Endothelial cell of umbilical vein (primary cell): ENCODE data around the gene TARDBP. TPM values are rescaled to one million over a fixed set of nuclear protein-coding genes. Genes with fewer than 3 reads are reported as not detected.

Experiments
- BruUV-seq: library from RNA; stranded (reverse); fragments of 400-500 nt; replicated peaks from 2 replicates; lab custom pipeline; 2021; lab: Mats Ljungman, UMichigan
- CTCF ChIA-PET: fragments of 300-600, 350-600 bp; sonication (Branson Sonifier 250); formaldehyde crosslinking; loops from one replicate; lab custom pipeline; 2021; ENCODE audit warnings: antibody characterized with exemption, inconsistent platforms; lab: Charles Lee
- POLR2A ChIA-PET: fragments of 300-600, 350-600 bp; sonication (Branson Sonifier 250); formaldehyde crosslinking; loops from one replicate; lab custom pipeline; 2021; ENCODE audit warnings: antibody characterized with exemption, inconsistent platforms; lab: Charles Lee
- DNase-seq: peaks from one replicate; pipeline ENCODE4 v3.0.0-alpha.2; 2011; ENCODE audit warnings: low read depth, low spot score
- FAIRE-seq: peaks from 2 replicates; lab custom pipeline; 2011; peaks lifted over from hg19 to GRCh38; lab: Jason Lieb, UNC
- H2AFZ ChIP-seq: 2 replicates; pipeline ENCODE4 v1.6.0; 2012; ENCODE audit warnings: low read depth, low read length, control low read depth, inconsistent platforms
- H3K27ac ChIP-seq: 2 replicates; pipeline ENCODE4 v1.5.1; 2011; ENCODE audit warnings: low read depth, mild to moderate bottlenecking, control low read depth, low read length, moderate library complexity; ENCODE audit not compliant: insufficient read depth
- H3K27me3 ChIP-seq, 2 experiments: 2 replicates each; pipeline versions ENCODE4 v1.6.0 to v1.6.1; 2011; ENCODE audit warnings: low read length in 2 of 2, mixed read lengths in 1 of 2; ENCODE audit not compliant: control insufficient read depth in 2 of 2, insufficient read depth in 2 of 2
- H3K36me3 ChIP-seq, 2 experiments: 2 replicates in 1 of 2; 3 replicates in 1 of 2; pipeline ENCODE4 v1.5.1; 2011; ENCODE audit warnings: low read length in 2 of 2, mild to moderate bottlenecking in 1 of 2, moderate library complexity in 1 of 2; ENCODE audit not compliant: control insufficient read depth in 2 of 2, insufficient read depth in 2 of 2; ENCODE audit errors: extremely low read depth in 1 of 2
- H3K4me1 ChIP-seq: 3 replicates; pipeline ENCODE4 v1.5.1; 2011; ENCODE audit warnings: mild to moderate bottlenecking, low read length; ENCODE audit not compliant: control insufficient read depth, insufficient read depth; ENCODE audit errors: extremely low read depth
- H3K4me2 ChIP-seq: 2 replicates; pipeline ENCODE4 v1.6.1; 2011; ENCODE audit warnings: low read length, control low read depth, mixed read lengths; ENCODE audit not compliant: insufficient read depth
- H3K4me3 ChIP-seq, 3 experiments: fragments of 200-600 bp in 1 of 3; sonication (generic), shearing (Covaris generic) in 1 of 3; replicated peaks in 1 of 3; 2 replicates each; pipeline ENCODE4 v1.5.1; 2011 to 2016; ENCODE audit warnings: control low read depth in 3 of 3, low read length in 3 of 3, mild to moderate bottlenecking in 2 of 3, inconsistent platforms in 1 of 3, low read depth in 1 of 3, moderate library complexity in 1 of 3; ENCODE audit not compliant: insufficient read depth in 1 of 3
- H3K79me2 ChIP-seq: 2 replicates; pipeline ENCODE4 v1.6.0; 2012; ENCODE audit warnings: low read length, inconsistent platforms; ENCODE audit not compliant: control insufficient read depth, insufficient read depth
- H3K9ac ChIP-seq: replicated peaks from 2 replicates; pipeline ENCODE3; 2011; ENCODE audit warnings: low read length, control low read depth; ENCODE audit not compliant: insufficient read depth; ENCODE audit errors: extremely low read depth
- H3K9me1 ChIP-seq: replicated peaks from 3 replicates; pipeline ENCODE4 v1.6.0; 2011; ENCODE audit warnings: mild to moderate bottlenecking, low read length; ENCODE audit not compliant: control insufficient read depth, insufficient read depth; ENCODE audit errors: extremely low read depth
- H3K9me3 ChIP-seq: replicated peaks from 2 replicates; pipeline ENCODE4 v1.5.1; 2012; ENCODE audit warnings: low read length, inconsistent platforms; ENCODE audit not compliant: control insufficient read depth, insufficient read depth
- H4K20me1 ChIP-seq: replicated peaks from 2 replicates; pipeline ENCODE3; 2011; ENCODE audit warnings: mild to moderate bottlenecking, low read length; ENCODE audit not compliant: control insufficient read depth, insufficient read depth; ENCODE audit errors: extremely low read depth
- EZH2 ChIP-seq: IDR thresholded peaks from 2 replicates; pipeline ENCODE4 v1.6.1; 2012; ENCODE audit warnings: borderline replicate concordance, low read depth, mild to moderate bottlenecking, moderate library complexity, low read length, inconsistent platforms; ENCODE audit not compliant: severe bottlenecking
- FOS ChIP-seq: IDR thresholded peaks from 2 replicates; pipeline ENCODE4 v1.6.1; 2011; ENCODE audit warnings: mild to moderate bottlenecking, low read length, moderate library complexity, borderline replicate concordance; ENCODE audit not compliant: insufficient read depth
- GATA2 ChIP-seq: IDR thresholded peaks from 2 replicates; pipeline ENCODE4 v1.7.0; 2011; ENCODE audit warnings: low read depth, mild to moderate bottlenecking, moderate library complexity, mixed read lengths, low read length; ENCODE audit not compliant: insufficient read length, insufficient read depth
- JUN ChIP-seq: IDR thresholded peaks from 2 replicates; pipeline ENCODE4 v1.6.1; 2011; ENCODE audit warnings: borderline replicate concordance, low read depth; ENCODE audit not compliant: insufficient read length, insufficient read depth
- MYC ChIP-seq: IDR thresholded peaks from one replicate; pipeline ENCODE4 v1.6.1; 2011; ENCODE audit warnings: mild to moderate bottlenecking, low read depth, low read length
- POLR2AphosphoS5 ChIP-seq: IDR thresholded peaks from 2 replicates; pipeline ENCODE4 v1.6.1; 2012; ENCODE audit warnings: low read depth, mild to moderate bottlenecking, control low read depth, low read length, moderate library complexity; ENCODE audit not compliant: insufficient read depth
- dilution Hi-C: fragments of 300-500 bp; cut with MboI; formaldehyde crosslinking; loops from one replicate; pipeline ENCODE4 v1.15.0; 2019; ENCODE audit warnings: low sequenced_read_pairs; ENCODE audit not compliant: extremely low pct_ligation_motif_present
- intact Hi-C: fragments of 100-400 bp; cut with micrococcal nuclease; formaldehyde crosslinking; loops from one replicate; pipeline ENCODE4 v1.10.0; 2022
- polyA plus RNA-seq, 4 experiments: library from polyadenylated mRNA; depleted of rRNA in 3 of 4; stranded (reverse) in 3 of 4; unstranded in 1 of 4; fragments of >200 nt; gene quantifications; 2 replicates each; pipeline versions ENCODE4 v1.2.1 to v1.2.3, GENCODE V29; 2011 to 2012; ENCODE audit warnings: missing spikeins in 1 of 4
- total RNA-seq: library from RNA; stranded (reverse); gene quantifications from 2 replicates; pipeline ENCODE4 v1.2.3, GENCODE V29; 2021
- TF ChIP-seq, protein P1 (sequence below): IDR thresholded peaks from 2 replicates; pipeline ENCODE4 v1.6.1; 2011; ENCODE audit not compliant: insufficient read depth, insufficient read length
- TF ChIP-seq, protein P2 (sequence below), 2 donors: IDR thresholded peaks; 1 replicate in 1 of 2; 2 replicates in 1 of 2; pipeline ENCODE4 v1.5.1; 2011; ENCODE audit warnings: low read length in 2 of 2, mild to moderate bottlenecking in 2 of 2, moderate library complexity in 2 of 2, control low read depth in 1 of 2, inconsistent platforms in 1 of 2, low read depth in 1 of 2; ENCODE audit not compliant: insufficient read depth in 1 of 2; ENCODE audit errors: extremely low read depth in 1 of 2

TARDBP gene
- total and polyA plus RNA-seq, 2 donors (not counting 3 experiments of a cell fraction or from before 2014, with no cell fraction given), result 106 to 183 TPM

DNA sequence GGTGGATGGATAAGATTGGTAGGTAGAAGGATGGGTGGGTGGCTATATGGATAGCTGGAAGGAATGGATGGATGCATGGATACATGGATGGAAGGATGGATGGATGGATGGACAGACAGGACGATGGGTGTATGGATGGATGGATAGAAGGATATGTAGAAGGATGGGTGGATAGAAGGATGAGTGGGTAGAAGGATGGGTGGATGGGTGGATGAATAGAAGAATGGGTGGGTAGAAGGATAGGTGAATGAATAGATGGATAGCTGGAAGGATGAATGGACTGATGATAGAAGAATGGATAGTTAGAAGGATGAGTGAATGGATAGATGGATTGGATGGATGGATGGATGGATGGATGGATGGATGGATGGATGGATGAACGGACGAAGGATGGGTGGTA, 29.6 kb downstream of the TARDBP start:
- intact Hi-C loops, result no loop called here
- Histone ChIP-seq H3K27ac (no peak overlapping the region), H3K27me3 (no peaks in the 10 kb centered on the region), H3K36me3 (no peaks in the 10 kb centered on the region), H2AFZ (no peak overlapping the region), H3K4me3 (no peak overlapping the region), H3K4me2 (no peak overlapping the region), H3K9me1 (no peaks in the 10 kb centered on the region), H3K79me2 (no peaks in the 10 kb centered on the region), H3K4me1 (no peaks in the 10 kb centered on the region), H3K9me3 (no peaks in the 10 kb centered on the region), H3K9ac (no peak overlapping the region), H4K20me1 (no peaks in the 10 kb centered on the region)
- dilution Hi-C loops, result no loop called here
- no TSS peak for BruUV-seq
- ChIA-PET POLR2A (no interaction called here), CTCF (interaction anchor here (1.4 kb wide), 1 partner anchor 18 kb away, joined by 3 read pairs; the partner anchor contains the start of gene SRM)
- TF ChIP-seq GATA2, result no peak
- TF ChIP-seq, protein P1, sequence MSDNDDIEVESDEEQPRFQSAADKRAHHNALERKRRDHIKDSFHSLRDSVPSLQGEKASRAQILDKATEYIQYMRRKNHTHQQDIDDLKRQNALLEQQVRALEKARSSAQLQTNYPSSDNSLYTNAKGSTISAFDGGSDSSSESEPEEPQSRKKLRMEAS, result no peak
- no peak for TF ChIP-seq POLR2AphosphoS5
- TF ChIP-seq, protein P2, sequence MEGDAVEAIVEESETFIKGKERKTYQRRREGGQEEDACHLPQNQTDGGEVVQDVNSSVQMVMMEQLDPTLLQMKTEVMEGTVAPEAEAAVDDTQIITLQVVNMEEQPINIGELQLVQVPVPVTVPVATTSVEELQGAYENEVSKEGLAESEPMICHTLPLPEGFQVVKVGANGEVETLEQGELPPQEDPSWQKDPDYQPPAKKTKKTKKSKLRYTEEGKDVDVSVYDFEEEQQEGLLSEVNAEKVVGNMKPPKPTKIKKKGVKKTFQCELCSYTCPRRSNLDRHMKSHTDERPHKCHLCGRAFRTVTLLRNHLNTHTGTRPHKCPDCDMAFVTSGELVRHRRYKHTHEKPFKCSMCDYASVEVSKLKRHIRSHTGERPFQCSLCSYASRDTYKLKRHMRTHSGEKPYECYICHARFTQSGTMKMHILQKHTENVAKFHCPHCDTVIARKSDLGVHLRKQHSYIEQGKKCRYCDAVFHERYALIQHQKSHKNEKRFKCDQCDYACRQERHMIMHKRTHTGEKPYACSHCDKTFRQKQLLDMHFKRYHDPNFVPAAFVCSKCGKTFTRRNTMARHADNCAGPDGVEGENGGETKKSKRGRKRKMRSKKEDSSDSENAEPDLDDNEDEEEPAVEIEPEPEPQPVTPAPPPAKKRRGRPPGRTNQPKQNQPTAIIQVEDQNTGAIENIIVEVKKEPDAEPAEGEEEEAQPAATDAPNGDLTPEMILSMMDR (IDR thresholded peaks at IDR 0.05; ENCODE audit: extremely low read depth in 1 of 2, insufficient read depth in 1 of 2, low read depth in 1 of 2, low read length in 2 of 2), result no peak
- TF ChIP-seq MYC, result no peak
- no peak for TF ChIP-seq FOS
- TF ChIP-seq EZH2, result no peak
- TF ChIP-seq JUN, result no peak
- DNase-seq, result no peak
- FAIRE-seq, result no peak
